Activated naive CD4-positive, alpha-beta T cell treated with anti-CD3 and anti-CD28 coated beads, Interleukin-2, amount 50 U/mL, for 72 hours (primary cell): ENCODE results near the gene USP24. TPM values are rescaled to one million over a fixed set of nuclear protein-coding genes. Genes with fewer than 3 reads are reported as not detected.

Experiments used
- ATAC-seq, 2 donors: fragments of 150-1000 bp; cut with Tn5 transposase; 2 replicates each; pipeline ENCODE4 v1.10.0; 2021; ENCODE audit warnings: mild to moderate bottlenecking in 2 of 2, moderate library complexity in 2 of 2
- DNase-seq, 2 donors: peaks; one replicate each; pipeline ENCODE4 v3.0.0; 2021 to 2022; ENCODE audit warnings: low spot score in 2 of 2
- H3K27ac Mint-ChIP-seq, 2 donors: one replicate each; pipeline ENCODE4 v1.8.0; 2022; ENCODE audit warnings: mild to moderate bottlenecking in 2 of 2, mixed read lengths in 2 of 2
- H3K36me3 Mint-ChIP-seq, 2 donors: one replicate each; pipeline ENCODE4 v1.8.0; 2022; ENCODE audit warnings: mixed read lengths in 2 of 2
- H3K9me3 Mint-ChIP-seq, 2 donors: one replicate each; pipeline ENCODE4 v1.8.0; 2022; ENCODE audit warnings: mixed read lengths in 2 of 2
- total RNA-seq, 2 donors: library from RNA; stranded (reverse); gene quantifications; one replicate each; pipeline ENCODE4 v1.2.3, GENCODE V29; 2022

The USP24 gene
- total RNA-seq, 2 donors from 2014 or later, result 34.0 to 48.7 TPM

DNA sequence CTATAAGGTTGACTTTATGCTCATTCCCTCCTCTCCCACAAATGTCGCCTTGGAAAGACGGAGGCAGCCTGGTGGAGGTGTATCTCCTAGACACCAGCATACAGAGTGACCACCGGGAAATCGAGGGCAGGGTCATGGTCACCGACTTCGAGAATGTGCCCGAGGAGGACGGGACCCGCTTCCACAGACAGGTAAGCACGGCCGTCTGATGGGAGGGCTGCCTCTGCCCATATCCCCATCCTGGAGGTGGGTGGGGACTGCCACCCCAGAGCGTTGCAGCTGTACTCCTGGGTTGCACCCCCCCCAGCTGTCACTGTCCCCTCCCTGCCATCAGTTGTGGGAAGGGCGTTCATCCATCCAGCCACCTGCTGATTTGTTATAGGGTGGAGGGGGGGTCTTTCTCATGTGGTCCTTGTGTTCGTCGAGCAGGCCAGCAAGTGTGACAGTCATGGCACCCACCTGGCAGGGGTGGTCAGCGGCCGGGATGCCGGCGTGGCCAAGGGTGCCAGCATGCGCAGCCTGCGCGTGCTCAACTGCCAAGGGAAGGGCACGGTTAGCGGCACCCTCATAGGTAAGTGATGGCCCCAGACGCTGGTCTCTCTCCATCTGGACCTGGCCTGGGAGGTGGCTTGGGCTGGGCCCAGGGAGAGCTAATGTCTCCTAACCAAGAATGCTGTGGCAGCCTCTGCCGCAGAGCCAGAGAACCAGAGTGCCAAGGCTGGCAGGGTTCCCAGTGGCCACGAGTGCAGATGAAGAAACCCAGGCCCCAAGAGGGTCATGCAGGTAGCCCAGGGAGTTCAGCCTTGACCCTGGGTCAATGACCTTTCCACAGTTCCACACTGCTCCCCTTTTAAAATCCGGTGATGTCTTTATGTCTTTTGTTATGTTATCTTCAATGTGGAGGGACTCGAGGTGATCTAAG, 162.7 kb downstream of the USP24 start:
- DNase-seq (peak in 1 of 2 donors; percentile 45), ATAC-seq (no peak)
- no peaks in the 10 kb centered on the region for H3K9me3 Mint-ChIP-seq
- H3K27ac Mint-ChIP-seq, result no peak overlapping the region
- H3K36me3 Mint-ChIP-seq, result no peaks in the 10 kb centered on the region

GRCh38 chr1:55051621-55052020, 163.5 kb downstream of the USP24 start:
- no peak for ATAC-seq
- DNase-seq, result no peak
- Mint-ChIP-seq H3K36me3 (no peaks in the 10 kb centered on the region), H3K9me3 (no peaks in the 10 kb centered on the region), H3K27ac (no peak overlapping the region)

DNA sequence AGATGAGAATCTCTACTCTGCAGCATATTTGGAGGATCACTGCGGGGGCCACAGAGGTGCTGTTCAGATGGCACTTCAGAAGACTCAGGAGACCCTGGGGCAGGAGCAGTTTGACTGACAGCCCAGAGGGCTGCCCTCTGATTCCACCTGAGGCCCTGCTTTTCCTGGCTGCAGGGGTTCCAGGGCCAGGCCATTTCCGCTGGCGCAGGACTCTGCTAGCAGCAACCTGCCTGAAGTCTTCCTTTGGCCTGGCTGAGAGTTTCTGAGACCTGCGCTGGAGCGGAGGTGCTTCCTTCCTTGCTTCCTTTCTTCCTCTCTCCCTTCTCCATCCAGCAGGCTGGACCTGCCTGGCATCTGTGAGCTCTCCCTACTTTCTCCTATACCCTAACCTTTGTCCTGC, 164.0 kb downstream of the USP24 start:
- H3K36me3 Mint-ChIP-seq, result no peaks in the 10 kb centered on the region
- no peak overlapping the region for H3K27ac Mint-ChIP-seq
- DNase-seq (peak in 1 of 2 donors; percentile 42), ATAC-seq (no peak)
- H3K9me3 Mint-ChIP-seq, result no peaks in the 10 kb centered on the region

DNA sequence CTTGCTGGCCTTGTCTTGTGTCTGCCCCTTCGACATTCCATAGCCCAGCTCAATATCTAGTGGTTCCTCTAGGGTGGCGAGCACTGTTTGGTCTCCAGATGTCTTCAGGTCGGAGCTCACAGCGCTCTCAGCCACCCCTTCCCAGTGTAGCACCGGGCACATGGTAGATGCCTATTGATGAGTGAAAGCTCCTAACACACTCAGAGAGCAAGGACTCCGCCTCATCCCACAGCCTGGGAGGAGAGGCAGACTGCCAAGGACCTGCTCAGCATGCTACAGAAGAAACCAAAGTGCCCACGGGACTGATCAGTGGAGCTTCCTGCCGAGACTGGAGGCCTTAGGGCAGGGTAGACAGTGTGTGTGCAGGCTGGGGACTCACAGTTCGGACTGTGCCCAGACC, 164.9 kb downstream of the USP24 start:
- H3K9me3 Mint-ChIP-seq, result no peaks in the 10 kb centered on the region
- DNase-seq, result peak in 1 of 2 donors; percentile 39
- no peak overlapping the region for H3K27ac Mint-ChIP-seq
- no peak for ATAC-seq
- H3K36me3 Mint-ChIP-seq, result no peaks in the 10 kb centered on the region

DNA sequence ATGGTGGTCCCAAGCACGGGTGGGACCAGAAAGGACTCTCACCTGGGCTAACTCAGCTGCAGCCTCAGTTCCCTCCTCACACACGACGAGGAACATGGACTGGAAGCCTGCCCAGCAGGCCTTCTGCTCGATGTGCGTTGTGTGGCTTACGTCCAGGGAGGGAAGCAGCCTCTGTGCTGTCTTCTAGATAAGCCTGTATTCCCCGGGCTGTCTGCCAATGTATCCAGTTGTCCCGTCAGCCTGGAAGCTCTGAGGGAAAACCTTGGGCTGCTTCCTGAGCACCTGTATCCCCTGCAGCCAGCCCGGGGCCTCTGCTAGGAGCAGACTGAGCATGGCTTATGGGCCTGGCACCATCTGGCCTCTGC, 165.3 kb downstream of the USP24 start:
- H3K27ac Mint-ChIP-seq, result no peak overlapping the region
- DNase-seq (peak in 1 of 2 donors; percentile 13), ATAC-seq (no peak)
- H3K9me3 Mint-ChIP-seq, result no peaks in the 10 kb centered on the region
- H3K36me3 Mint-ChIP-seq, result no peaks in the 10 kb centered on the region

DNA sequence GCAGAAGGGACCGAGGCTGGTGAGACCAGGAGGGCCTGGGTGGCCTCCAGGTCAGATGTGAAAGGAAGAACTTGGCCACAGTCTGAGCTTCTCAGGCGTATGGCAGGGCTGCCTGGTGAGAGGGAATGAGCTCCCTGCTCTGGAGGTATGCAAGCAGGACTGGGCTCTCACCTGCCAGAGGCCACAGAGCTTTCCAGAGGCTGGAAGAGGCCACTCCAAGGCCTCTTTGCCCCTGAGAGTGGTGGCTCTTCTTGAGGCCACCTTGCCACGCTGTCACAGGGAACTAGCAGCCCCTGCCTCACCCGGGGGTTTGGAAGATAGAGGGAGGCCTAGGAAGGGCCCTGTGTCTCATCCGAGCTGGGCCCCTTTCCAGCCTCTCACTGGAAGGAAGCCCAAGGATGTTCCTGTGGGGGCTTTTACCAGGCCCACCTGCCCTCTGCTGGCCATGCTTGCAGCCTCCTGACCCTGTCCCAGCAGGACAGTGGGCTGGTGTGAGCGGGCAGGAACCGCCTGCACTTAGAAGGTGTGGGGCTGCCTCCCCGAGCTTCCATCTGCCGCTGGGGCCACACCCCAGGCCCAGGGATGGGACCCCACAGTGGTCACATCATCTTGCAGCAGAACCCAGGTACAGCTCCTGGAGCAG, 165.8 kb downstream of the USP24 start:
- Mint-ChIP-seq H3K9me3 (no peaks in the 10 kb centered on the region), H3K27ac (no peak overlapping the region), H3K36me3 (no peaks in the 10 kb centered on the region)
- no peak for ATAC-seq
- DNase-seq, result no peak

DNA sequence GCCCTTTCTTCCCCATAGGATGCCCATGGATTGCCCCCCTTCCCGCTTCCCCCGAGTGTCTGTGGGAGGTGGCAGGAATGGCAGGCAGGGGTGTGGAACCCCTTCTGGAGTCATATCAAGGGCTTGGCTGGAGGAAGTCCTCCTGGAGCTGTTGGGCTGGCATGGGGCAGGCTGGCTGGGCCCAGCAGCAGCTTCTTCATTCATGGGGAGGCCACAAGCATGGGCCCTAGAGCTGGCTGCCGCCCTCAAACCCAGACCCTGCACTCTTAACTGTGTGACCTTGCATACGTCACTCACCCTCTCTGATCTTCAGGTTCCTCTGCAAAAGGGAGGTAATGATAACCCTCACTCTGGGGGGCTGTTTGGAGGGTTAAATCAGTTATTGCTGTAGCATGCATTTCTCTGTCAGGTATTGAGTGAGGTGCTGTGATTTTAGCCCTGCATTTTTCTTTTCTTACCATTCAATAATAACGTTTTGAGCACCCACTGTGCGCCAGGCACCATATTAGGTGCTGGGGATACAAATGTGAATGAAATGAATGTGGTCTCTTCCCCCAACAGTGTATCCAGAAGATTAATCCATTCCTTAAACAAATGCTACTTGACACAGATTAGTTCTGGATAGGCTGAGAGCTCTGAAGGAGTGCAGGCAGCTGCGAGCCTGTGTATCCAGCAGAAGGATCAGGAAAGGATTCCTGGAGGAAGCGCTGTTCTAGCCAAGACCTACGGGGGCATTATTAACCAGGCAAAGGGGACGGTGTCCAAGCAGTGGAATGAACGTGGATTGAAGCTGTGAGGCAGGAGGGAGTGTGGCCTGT, 166.5 kb downstream of the USP24 start:
- H3K9me3 Mint-ChIP-seq, result no peaks in the 10 kb centered on the region

DNA sequence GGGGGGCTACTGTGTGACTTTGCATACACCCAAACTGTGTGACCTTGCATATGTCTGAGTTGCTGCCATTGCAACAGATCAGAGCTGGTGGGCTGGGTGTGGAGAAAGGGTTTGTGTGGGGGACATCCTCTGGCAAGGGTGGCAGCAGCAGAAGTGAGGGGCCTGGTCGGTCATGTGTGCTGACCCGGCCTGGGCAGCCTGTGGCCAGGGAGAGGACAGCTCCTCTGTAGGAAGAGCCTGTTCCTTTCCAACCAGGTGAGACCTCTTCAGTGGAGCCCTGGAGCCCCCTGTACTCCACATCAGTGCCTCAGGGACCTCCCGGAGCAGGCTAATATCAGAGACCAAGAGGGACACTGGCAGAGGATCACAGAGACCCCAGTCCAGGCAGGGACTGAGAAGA, 167.6 kb downstream of the USP24 start:
- Mint-ChIP-seq H3K27ac (no peak overlapping the region), H3K36me3 (no peaks in the 10 kb centered on the region), H3K9me3 (no peaks in the 10 kb centered on the region)
- DNase-seq (no peak), ATAC-seq (no peak)

More for the DNA sequence above, 166.5 kb downstream of the USP24 start:
- DNase-seq, result no peak
- no peaks in the 10 kb centered on the region for H3K36me3 Mint-ChIP-seq
- ATAC-seq, result no peak
- no peak overlapping the region for H3K27ac Mint-ChIP-seq

GRCh38 chr1:55046871-55047270, 168.3 kb downstream of the USP24 start:
- Mint-ChIP-seq H3K27ac (no peak overlapping the region), H3K36me3 (no peaks in the 10 kb centered on the region), H3K9me3 (no peaks in the 10 kb centered on the region)
- no peak for ATAC-seq
- no peak for DNase-seq

GRCh38 chr1:55045430-55045829, 169.7 kb downstream of the USP24 start:
- ATAC-seq (no peak), DNase-seq (no peak)
- H3K36me3 Mint-ChIP-seq, result no peaks in the 10 kb centered on the region
- no peaks in the 10 kb centered on the region for H3K9me3 Mint-ChIP-seq
- H3K27ac Mint-ChIP-seq, result no peak overlapping the region

GRCh38 chr1:55044617-55045397, 170.4 kb downstream of the USP24 start:
- no peak for DNase-seq
- no peak for ATAC-seq
- Mint-ChIP-seq H3K27ac (no peak overlapping the region), H3K36me3 (no peaks in the 10 kb centered on the region), H3K9me3 (no peaks in the 10 kb centered on the region)

DNA sequence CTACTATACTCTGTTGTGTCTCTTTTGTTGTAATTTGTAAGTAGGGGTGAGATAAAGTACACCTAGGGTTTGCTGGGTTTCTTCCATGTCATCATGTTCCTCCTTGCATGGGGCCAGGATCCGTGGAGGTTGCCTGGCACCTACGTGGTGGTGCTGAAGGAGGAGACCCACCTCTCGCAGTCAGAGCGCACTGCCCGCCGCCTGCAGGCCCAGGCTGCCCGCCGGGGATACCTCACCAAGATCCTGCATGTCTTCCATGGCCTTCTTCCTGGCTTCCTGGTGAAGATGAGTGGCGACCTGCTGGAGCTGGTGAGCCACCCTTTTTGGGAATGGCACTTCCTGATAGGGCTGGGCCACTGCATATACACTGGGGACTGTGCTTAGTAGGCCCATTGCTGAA, 171.4 kb downstream of the USP24 start:
- Mint-ChIP-seq H3K9me3 (no peaks in the 10 kb centered on the region), H3K27ac (no peak overlapping the region), H3K36me3 (no peaks in the 10 kb centered on the region)
- DNase-seq, result no peak
- no peak for ATAC-seq

- no peak overlapping the region for H3K27ac Mint-ChIP-seq
- DNase-seq (no peak), ATAC-seq (no peak)
- no peaks in the 10 kb centered on the region for H3K36me3 Mint-ChIP-seq
- no peaks in the 10 kb centered on the region for H3K9me3 Mint-ChIP-seq
Observed at GRCh38 chr1:55043011-55043410, 172.2 kb downstream of the USP24 start.

DNA sequence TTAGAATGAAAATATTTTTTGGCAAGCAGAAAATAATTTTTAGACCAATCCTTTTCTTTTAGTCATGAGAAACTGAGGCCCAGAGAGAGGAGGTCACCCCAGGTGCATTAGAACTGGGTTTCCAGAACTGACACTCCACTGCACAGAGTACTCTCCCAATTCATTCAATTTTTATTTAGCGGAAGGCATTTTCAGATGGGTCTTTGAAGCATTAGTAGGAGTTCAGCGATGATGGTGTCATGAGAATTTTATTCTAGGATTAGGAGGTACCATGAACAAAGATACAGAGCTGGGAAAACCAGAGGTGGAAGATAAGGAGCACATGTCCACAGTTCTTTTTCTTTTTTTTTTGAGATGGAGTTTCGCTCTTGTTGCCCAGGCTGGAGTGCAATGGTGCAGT, 173.6 kb downstream of the USP24 start:
- no peaks in the 10 kb centered on the region for H3K9me3 Mint-ChIP-seq
- H3K27ac Mint-ChIP-seq, result no peak overlapping the region
- DNase-seq (no peak), ATAC-seq (no peak)
- H3K36me3 Mint-ChIP-seq, result no peaks in the 10 kb centered on the region

DNA sequence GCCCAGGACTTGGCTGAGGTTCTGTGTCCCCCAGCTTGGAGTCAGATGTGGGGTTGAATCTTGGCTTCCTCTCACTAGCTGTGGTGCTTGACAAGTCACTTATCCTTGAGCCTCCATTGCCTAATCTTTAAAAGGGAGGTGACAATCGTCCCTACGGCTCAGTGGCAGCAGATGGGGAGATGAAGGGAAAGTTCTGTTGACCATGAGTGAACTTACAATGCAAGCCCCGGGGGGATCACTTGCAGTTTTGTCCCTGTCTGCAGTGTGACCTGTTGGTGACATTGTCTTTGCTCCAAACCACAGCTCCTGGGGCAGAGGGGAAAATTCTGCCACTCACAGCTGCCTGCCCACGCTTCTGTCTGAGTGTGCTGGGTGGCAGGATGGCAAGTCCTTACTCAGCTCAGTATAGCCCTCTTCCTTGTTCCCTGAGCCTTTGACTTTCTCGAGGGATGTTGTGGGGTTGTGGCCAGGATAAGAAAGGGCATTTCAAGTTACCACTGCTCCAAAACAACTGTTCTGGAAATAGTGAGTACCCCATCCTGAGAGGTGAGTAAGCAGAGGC, 174.2 kb downstream of the USP24 start:
- Mint-ChIP-seq H3K27ac (no peak overlapping the region), H3K9me3 (no peaks in the 10 kb centered on the region), H3K36me3 (no peaks in the 10 kb centered on the region)
- DNase-seq (no peak), ATAC-seq (peak in 1 of 2 donors; percentile 9)
